ENCODE measurements around the gene FAM163A.
"Not testable (repeated sequence)": the region's sequence is repeated elsewhere in the genome, so short reads cannot be mapped to it uniquely, and the experiment has no call there.

DNA sequence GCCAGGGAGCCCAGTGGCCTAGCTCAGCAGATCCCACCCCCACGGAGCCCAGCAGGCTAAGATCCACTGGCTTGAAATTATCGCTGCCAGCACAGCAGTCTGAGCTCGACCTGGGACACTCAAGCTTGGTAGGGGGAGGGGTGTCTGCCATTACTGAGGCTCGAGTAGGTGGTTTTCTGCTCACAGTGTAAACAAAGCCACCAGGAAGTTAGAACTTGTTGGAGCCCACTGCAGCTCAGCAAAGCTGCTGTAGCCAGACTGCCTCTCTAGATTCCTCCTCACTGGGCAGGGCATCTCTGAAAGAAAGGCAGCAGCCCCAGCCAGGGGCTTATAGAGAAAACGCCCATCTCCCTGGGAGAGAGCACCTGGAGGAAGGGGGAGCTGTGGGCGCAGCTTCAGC, 48.6 kb upstream of the FAM163A start:
- TF ChIP-seq POLR2AphosphoS5, POLR2A (IDR thresholded peaks at IDR 0.05): not testable (repeated sequence)
- TF ChIP-seq, protein P1, sequence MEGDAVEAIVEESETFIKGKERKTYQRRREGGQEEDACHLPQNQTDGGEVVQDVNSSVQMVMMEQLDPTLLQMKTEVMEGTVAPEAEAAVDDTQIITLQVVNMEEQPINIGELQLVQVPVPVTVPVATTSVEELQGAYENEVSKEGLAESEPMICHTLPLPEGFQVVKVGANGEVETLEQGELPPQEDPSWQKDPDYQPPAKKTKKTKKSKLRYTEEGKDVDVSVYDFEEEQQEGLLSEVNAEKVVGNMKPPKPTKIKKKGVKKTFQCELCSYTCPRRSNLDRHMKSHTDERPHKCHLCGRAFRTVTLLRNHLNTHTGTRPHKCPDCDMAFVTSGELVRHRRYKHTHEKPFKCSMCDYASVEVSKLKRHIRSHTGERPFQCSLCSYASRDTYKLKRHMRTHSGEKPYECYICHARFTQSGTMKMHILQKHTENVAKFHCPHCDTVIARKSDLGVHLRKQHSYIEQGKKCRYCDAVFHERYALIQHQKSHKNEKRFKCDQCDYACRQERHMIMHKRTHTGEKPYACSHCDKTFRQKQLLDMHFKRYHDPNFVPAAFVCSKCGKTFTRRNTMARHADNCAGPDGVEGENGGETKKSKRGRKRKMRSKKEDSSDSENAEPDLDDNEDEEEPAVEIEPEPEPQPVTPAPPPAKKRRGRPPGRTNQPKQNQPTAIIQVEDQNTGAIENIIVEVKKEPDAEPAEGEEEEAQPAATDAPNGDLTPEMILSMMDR (IDR thresholded peaks at IDR 0.05) = not testable (repeated sequence)
